ENCODE results near the gene PNMT.

The PNMT gene

GRCh38 chr17:39673335-39674081 is 5.3 kb downstream of the PNMT start:
- H3K4me3 ChIP-seq (ENCODE audit: low read length), result no peak overlapping the region
- no peak for TF ChIP-seq CTCF (conservative IDR thresholded peaks at IDR 0.05; ENCODE audit: low read length)
- DNase-seq (ENCODE audit: low read depth), result no peak

- H3K4me3 ChIP-seq (ENCODE audit: low read length), result no peak overlapping the region
- no peak for TF ChIP-seq CTCF (conservative IDR thresholded peaks at IDR 0.05; ENCODE audit: low read length)
- DNase-seq (ENCODE audit: low read depth), result no peak
These were observed 5.9 kb downstream of the PNMT start for GRCh38 chr17:39674179-39674578.

- DNase-seq (ENCODE audit: low read depth), result no peak
- no peak overlapping the region for H3K4me3 ChIP-seq (ENCODE audit: low read length)
These were observed 6.6 kb downstream of the PNMT start for GRCh38 chr17:39674702-39675389.

DNA sequence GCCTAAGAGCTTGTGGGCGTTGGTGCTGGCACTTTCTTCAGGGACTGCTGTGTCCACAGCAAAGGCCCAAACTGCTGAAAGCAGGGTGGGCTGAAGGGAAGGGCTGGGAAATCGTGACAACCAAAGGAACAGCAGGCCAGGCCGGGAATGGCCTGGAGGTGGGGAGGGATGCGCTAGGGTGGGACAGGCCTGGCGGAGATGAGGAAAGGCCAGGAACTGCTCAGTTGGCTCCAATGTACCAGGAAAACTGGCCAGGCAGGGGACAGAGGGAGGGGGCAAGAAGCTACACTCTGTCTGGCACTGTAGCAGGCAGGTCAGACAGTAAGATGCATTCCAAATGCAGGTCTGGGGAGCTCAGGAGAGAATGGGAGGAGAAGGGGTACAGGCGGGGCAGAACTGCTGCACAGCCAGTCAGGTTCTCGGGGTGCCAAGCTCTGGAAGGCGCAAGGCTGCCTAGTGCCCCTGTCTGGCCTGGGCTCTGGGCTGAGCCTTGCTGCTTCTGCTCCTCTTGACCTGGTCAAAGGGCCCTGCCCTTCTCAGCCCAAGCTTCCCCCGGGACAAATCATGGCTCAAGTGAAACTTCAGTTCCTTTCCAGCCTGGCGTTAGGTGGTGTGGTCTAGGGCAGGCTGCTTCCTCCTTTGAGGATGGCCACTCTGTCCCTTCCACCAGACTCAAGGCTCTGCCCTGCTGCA is 7.3 kb downstream of the PNMT start:
- no peak for DNase-seq (ENCODE audit: low read depth)
- TF ChIP-seq CTCF (conservative IDR thresholded peaks at IDR 0.05; ENCODE audit: low read length), result no peak
- no peak overlapping the region for H3K4me3 ChIP-seq (ENCODE audit: low read length)

More at GRCh38 chr17:39674702-39675389, 6.6 kb downstream of the PNMT start:
- no peak for TF ChIP-seq CTCF (conservative IDR thresholded peaks at IDR 0.05; ENCODE audit: low read length)

DNA sequence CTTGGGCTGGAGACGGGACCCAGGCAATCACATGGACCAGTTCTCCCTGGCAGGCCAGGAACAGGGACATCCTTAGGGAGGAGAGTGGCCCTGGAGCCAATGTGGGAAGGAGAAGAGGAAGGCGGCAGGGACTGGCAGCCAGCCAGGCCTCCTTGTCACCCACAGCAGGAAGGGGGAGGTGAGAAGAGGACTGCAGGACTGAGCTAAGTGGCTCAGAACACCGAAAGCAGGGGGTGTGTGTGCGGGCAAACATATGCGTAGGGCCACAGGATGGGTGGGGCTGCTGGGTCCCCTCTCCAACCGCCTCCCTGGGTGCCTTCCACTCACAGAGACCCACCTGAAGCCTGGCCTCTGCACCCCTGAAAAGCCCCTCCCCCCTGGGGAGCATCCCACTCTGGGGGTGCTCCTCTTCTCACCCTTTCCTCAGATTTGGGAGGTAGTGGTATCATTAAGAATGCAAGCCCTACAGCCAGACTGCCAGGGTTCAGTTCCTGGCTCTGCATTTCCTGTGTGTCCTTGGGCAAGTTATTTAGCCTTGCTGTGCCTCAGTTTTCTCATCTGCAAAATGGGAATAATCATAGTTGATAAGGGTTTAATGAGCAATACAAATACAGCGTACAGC is 8.1 kb downstream of the PNMT start:
- no peak for DNase-seq (ENCODE audit: low read depth)
- TF ChIP-seq CTCF (conservative IDR thresholded peaks at IDR 0.05; ENCODE audit: low read length), result no peak
- no peak overlapping the region for H3K4me3 ChIP-seq (ENCODE audit: low read length)

DNA sequence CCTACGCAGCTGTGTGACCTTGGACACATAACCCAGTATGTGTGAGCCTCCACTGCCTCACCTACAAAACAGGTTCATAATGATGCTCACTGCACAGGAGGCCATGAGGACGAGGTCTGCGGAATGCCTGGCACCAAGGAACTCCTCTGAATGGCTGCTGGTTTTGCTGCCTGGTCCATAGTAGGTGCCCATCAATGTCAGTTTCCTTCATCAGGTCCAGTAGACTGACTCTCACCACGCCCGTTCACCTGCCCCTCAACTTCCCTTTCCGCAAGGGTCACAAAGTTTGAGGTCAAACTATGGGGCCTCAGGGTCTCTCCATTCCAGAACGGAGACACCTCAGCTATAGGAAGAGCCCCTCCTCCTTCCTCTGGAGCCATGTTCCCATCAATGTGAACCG is 8.8 kb downstream of the PNMT start:
- no peak for DNase-seq (ENCODE audit: low read depth)
- TF ChIP-seq CTCF (conservative IDR thresholded peaks at IDR 0.05; ENCODE audit: low read length), result no peak
- no peak overlapping the region for H3K4me3 ChIP-seq (ENCODE audit: low read length)
